ENCODE results near the gene KRTAP5-1. TPM values are rescaled to one million over a fixed set of nuclear protein-coding genes. Genes with fewer than 3 reads are reported as not detected.

Gene KRTAP5-1
- polyA plus RNA-seq, 1 of the 3 experiments (the other 2 are of a cell fraction): not detected

GRCh38 chr11:1557051-1557884 lies 27.8 kb downstream of the KRTAP5-1 start:
- 96% methylated on average over 30 of the region's 74 CpGs for WGBS (ENCODE audit: low lambda C conversion rate)
- H3K9ac ChIP-seq: no peak overlapping the region
- no peaks in the 10 kb centered on the region for H3K27me3 ChIP-seq (ENCODE audit: insufficient read depth)
- H3K36me3 ChIP-seq (replicated peaks in 1 of 2; ENCODE audit: control insufficient read depth in 1 of 2, insufficient read depth in 2 of 2, low read length in 1 of 2): no peaks in the 10 kb centered on the region
- no peaks in the 10 kb centered on the region for H3K9me3 ChIP-seq
- no peak for DNase-seq
- no peak overlapping the region for H3K4me2 ChIP-seq
- no peaks in the 10 kb centered on the region for H4K20me1 ChIP-seq (ENCODE audit: insufficient read depth)
- no peaks in the 10 kb centered on the region for H3K79me2 ChIP-seq (ENCODE audit: insufficient read depth)
- H3K27ac ChIP-seq (ENCODE audit: low read depth in 2 of 2, low read length in 1 of 2): no peak overlapping the region; a peak in 1 of 4 replicates
- ChIA-PET CTCF (interaction anchor here (0.9 to 5.3 kb wide), 4 partner anchors 11 to 17 kb away, joined by 3 to 52 read pairs (median 14); no protein-coding TSS in a partner anchor), POLR2A (no interaction called here)
- no peak for TF ChIP-seq CHD2 (IDR thresholded peaks at IDR 0.05; ENCODE audit: low read length, partially characterized antibody)
- no peak for TF ChIP-seq FOSL2 (IDR thresholded peaks at IDR 0.05; ENCODE audit: borderline replicate concordance, low read depth)
- TF ChIP-seq, protein P1, sequence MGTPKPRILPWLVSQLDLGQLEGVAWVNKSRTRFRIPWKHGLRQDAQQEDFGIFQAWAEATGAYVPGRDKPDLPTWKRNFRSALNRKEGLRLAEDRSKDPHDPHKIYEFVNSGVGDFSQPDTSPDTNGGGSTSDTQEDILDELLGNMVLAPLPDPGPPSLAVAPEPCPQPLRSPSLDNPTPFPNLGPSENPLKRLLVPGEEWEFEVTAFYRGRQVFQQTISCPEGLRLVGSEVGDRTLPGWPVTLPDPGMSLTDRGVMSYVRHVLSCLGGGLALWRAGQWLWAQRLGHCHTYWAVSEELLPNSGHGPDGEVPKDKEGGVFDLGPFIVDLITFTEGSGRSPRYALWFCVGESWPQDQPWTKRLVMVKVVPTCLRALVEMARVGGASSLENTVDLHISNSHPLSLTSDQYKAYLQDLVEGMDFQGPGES (IDR thresholded peaks at IDR 0.05; ENCODE audit: low read depth, low read length): no peak
- H3K4me3 ChIP-seq (ENCODE audit: low read depth in 2 of 2, low read length in 1 of 2): no peak overlapping the region
- H3F3A ChIP-seq (replicated peaks; ENCODE audit: insufficient read depth): no peaks in the 10 kb centered on the region
- no peak overlapping the region for H2AFZ ChIP-seq (ENCODE audit: low read depth)
- H3K4me1 ChIP-seq (ENCODE audit: control insufficient read depth in 1 of 2, insufficient read depth in 2 of 2, low read depth in 1 of 2, low read length in 1 of 2): peaks cover 0 to 12% of the 10 kb centered on the region in 2 experiments; a peak in 2 of 4 replicates
- H3K9me2 ChIP-seq: no peaks in the 10 kb centered on the region

DNA sequence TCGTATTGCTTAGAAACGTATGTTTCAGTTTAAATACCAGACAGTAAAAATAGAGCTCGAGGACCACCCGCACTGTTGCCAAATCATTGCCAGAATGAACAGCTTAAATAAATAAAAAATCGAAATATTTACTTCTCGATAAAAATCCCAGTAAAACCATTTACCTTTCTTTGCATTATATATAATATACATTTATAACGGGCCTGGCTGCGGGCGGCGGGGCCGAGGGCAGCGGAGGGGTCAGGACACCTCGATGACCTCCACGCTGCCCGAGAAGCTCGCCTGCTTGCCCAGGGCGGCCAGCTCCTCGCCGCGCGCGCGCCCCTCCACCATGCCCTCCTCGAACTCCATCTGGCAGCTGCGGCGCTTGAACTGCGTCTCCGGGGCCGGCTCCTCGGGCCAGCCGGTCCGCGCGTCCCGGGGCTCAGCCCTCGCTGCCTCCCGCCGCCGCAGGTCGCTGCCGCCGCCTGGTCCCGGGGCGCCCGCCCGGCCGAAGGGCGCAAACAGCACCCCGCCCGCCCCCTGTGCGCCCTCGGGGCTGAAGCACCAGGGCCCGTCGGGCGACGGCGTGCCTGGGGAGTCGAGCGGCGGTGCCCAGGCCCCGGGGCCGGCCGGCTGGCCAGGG lies 28.7 kb downstream of the KRTAP5-1 start:
- H3K79me2 ChIP-seq (ENCODE audit: insufficient read depth): no peaks in the 10 kb centered on the region
- H3K4me1 ChIP-seq (ENCODE audit: control insufficient read depth in 1 of 2, insufficient read depth in 2 of 2, low read depth in 1 of 2, low read length in 1 of 2): peaks cover 0 to 12% of the 10 kb centered on the region in 2 experiments; a peak in 2 of 4 replicates
- no peaks in the 10 kb centered on the region for H3K36me3 ChIP-seq (replicated peaks in 1 of 2; ENCODE audit: control insufficient read depth in 1 of 2, insufficient read depth in 2 of 2, low read length in 1 of 2)
- H3K9ac ChIP-seq: no peak overlapping the region
- no peaks in the 10 kb centered on the region for H3K9me3 ChIP-seq
- H3K27me3 ChIP-seq (ENCODE audit: insufficient read depth): no peaks in the 10 kb centered on the region
- DNase-seq: no peak
- no peak overlapping the region for H3K4me3 ChIP-seq (ENCODE audit: low read depth in 2 of 2, low read length in 1 of 2)
- 92% methylated on average over 35 of the region's 63 CpGs for WGBS (ENCODE audit: low lambda C conversion rate)
- no peak for TF ChIP-seq SMC3 (IDR thresholded peaks at IDR 0.05; ENCODE audit: low read depth, low read length)
- TF ChIP-seq, protein P2, sequence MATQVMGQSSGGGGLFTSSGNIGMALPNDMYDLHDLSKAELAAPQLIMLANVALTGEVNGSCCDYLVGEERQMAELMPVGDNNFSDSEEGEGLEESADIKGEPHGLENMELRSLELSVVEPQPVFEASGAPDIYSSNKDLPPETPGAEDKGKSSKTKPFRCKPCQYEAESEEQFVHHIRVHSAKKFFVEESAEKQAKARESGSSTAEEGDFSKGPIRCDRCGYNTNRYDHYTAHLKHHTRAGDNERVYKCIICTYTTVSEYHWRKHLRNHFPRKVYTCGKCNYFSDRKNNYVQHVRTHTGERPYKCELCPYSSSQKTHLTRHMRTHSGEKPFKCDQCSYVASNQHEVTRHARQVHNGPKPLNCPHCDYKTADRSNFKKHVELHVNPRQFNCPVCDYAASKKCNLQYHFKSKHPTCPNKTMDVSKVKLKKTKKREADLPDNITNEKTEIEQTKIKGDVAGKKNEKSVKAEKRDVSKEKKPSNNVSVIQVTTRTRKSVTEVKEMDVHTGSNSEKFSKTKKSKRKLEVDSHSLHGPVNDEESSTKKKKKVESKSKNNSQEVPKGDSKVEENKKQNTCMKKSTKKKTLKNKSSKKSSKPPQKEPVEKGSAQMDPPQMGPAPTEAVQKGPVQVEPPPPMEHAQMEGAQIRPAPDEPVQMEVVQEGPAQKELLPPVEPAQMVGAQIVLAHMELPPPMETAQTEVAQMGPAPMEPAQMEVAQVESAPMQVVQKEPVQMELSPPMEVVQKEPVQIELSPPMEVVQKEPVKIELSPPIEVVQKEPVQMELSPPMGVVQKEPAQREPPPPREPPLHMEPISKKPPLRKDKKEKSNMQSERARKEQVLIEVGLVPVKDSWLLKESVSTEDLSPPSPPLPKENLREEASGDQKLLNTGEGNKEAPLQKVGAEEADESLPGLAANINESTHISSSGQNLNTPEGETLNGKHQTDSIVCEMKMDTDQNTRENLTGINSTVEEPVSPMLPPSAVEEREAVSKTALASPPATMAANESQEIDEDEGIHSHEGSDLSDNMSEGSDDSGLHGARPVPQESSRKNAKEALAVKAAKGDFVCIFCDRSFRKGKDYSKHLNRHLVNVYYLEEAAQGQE (IDR thresholded peaks at IDR 0.05; ENCODE audit: low read depth, low read length): no peak
- no peaks in the 10 kb centered on the region for H4K20me1 ChIP-seq (ENCODE audit: insufficient read depth)
- no peaks in the 10 kb centered on the region for H3F3A ChIP-seq (replicated peaks; ENCODE audit: insufficient read depth)
- no peak overlapping the region for H3K27ac ChIP-seq (ENCODE audit: low read depth in 2 of 2, low read length in 1 of 2)
- H3K9me2 ChIP-seq: no peaks in the 10 kb centered on the region
- no peak overlapping the region for H2AFZ ChIP-seq (ENCODE audit: low read depth)
- POLR2A ChIA-PET: interaction anchor here (0.7 kb wide), 1 partner anchor 53 kb away, joined by 3 read pairs; no protein-coding TSS in a partner anchor
- CTCF ChIA-PET: interaction anchor here (1.0 to 2.3 kb wide), 3 partner anchors 10 to 18 kb away, joined by 3 to 14 read pairs (median 14); no protein-coding TSS in a partner anchor
- no peak overlapping the region for H3K4me2 ChIP-seq

Measured in SK-N-SH (cell line).